Right hindlimb (tissue), 1 donor: ENCODE results near the gene DPY30.
A peak's percentile ranks its signal among the peaks of the same experiment; 100 is the strongest.
"Not testable (repeated sequence)": the region's sequence is repeated elsewhere in the genome, so short reads cannot be mapped to it uniquely, and the experiment has no call there.

Experiments
- DNase-seq: peaks from one replicate; pipeline ENCODE4 v3.0.0-alpha.2; 2018

The DPY30 gene

DNA sequence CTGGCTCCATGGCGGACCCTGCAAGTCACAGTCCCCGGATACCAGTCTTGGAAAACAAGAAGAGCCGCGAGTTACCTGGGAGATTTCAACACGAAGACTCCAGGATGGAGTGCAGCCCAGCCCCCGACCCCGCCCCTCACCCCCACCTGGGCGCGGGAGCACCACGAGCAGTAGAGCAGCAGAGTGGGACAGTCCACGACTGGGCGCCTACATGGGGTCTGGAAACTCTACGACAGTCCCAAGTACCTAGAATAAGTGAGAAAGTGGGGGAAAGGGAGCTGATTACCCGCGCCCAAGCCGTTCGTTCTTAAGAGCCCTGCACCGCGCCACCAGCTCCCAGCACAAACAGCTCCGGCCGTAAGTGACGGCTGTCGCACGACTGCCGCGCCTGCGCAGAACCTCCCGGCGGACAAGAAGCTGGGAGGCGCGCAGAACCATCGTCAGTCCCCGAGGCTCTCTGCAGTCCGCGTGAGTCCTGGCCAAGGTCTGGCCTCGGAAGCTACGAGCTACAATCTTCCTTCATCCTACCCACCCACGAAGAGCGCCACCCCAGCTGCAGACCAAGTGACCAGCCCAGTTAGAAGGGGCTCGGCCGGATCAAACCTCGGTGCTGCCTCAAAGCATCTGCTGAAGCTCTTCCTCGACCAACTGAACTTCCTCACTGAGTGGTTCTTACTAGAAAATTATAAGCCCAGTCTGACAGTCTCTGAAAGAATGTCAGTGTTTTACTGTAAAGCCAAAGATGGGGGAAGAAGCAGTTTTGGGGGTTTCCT lies at the start of gene DPY30:
DPY30 (minus strand) TSS at position 359 of the 773 bp plus-strand sequence; CDS start at position 10, 349 bp downstream.
- peak; percentile 95 for DNase-seq

- no peak for DNase-seq
These were observed 34.5 kb upstream of the DPY30 start for GRCh38 chr2:32074134-32074506.

- DNase-seq, result no peak
These were observed 27.9 kb upstream of the DPY30 start for GRCh38 chr2:32067549-32067948.

DNA sequence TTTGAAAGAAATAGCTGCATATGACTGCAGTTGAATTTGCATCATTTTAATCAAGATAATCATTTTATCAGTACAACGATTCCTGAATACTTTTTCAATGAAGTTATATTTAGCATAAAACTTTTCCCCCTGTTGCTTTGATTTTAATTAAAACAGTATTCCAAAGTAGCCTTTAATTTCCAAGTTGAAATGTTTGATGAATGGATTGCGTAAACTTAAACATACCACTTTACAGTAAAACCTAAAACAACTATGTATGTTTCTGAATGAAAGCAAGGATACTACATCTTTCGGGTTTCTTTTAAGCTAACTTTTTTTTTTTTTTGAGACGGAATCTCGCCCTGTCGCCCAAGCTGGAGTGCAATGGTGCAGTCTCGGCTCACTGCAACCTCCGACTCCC lies 25.1 kb upstream of the DPY30 start:
- no peak for DNase-seq

DNA sequence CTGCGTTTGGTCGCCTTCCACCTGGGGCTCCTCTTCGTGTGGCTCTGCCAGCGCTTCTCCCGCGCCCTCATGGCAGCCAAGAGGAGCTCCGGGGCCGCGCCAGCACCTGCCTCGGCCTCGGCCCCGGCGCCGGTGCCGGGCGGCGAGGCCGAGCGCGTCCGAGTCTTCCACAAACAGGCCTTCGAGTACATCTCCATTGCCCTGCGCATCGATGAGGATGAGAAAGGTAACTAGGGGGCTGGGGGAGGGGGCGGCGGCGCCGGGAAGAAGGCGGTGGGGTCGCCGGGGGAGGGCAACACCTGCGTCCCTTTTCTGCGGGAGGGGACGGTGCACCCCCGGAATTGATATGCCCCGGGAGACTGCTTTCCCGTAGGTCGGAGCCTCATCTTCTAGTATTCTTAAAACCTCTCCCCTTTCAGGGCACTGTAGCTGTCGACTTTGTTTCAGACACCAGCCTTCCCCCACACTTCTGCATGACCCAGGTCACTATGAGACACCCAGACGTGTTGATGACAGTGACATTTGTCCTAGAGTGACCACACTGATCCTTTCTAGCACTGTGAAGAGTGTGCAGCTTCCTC lies 24.5 kb upstream of the DPY30 start:
- no peak for DNase-seq

DNA sequence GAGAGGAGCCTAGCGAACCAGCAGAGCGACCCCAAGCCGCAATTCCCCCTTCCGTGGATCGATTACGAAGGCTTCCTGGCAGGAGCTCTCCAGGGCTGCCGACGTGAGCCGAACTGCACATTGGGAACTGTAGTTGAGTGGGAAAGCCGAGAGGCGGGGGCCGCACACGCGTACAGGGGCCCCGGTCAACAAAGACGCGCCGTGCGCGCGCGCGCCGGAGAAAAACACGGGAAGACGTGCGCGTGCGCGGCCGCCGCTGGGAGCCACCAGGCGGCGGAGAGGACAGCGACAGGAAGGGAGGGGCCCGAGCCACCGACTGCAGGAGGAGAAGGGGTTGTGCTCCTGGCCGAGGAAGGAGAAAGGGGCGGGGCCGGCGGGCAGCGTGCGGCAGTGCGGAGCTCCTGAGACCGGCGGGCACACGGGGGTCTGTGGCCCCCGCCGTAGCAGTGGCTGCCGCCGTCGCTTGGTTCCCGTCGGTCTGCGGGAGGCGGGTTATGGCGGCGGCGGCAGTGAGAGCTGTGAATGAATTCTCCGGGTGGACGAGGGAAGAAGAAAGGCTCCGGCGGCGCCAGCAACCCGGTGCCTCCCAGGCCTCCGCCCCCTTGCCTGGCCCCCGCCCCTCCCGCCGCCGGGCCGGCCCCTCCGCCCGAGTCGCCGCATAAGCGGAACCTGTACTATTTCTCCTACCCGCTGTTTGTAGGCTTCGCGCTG lies 23.9 kb upstream of the DPY30 start, which contains the start of gene SPAST:
SPAST (plus strand) TSS at position 247 of the 711 bp plus-strand sequence; CDS start at position 523, 276 bp downstream.
- peak; percentile 99 for DNase-seq

GRCh38 chr2:32061973-32062861 lies 22.6 kb upstream of the DPY30 start:
- DNase-seq, result peak; percentile 67

DNA sequence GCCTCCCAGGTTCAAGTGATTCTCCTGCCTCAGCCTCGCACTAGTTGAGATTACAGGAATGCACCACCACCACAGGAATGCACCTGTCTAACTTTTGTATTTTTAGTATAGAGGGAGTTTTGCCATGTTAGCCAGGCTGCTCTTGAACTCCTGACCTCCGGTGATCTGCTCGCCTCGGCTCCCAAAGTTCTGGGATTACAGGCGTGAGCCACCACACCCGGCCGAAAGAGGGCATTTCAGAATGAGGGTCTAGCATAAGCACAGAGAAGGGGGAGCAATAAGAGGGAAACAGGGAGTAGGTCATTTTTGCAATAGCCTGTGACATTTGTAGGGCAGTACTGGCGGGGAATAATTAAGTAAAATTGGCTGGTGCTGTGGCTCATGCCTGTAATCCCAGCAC lies 21.8 kb upstream of the DPY30 start:
- no peak for DNase-seq

DNA sequence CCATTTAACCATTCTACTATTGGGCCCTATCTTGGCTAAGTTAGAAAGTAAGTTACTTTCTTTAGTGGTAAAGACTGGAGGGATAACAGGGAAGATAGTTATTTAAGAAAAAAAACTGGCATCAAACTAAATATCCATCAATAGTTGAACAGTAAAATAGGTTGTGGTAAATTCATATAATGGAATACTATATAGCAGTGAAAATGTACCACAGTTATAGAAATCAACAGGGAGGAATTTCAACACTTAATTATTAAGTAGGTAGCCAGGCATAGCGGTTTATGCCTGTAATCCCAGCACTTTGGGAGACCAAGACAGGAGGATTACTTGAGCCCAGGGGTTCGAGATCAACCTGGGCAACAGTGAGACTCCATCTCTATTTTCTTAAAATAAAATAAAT lies 20.7 kb upstream of the DPY30 start:
- DNase-seq, result no peak

DNA sequence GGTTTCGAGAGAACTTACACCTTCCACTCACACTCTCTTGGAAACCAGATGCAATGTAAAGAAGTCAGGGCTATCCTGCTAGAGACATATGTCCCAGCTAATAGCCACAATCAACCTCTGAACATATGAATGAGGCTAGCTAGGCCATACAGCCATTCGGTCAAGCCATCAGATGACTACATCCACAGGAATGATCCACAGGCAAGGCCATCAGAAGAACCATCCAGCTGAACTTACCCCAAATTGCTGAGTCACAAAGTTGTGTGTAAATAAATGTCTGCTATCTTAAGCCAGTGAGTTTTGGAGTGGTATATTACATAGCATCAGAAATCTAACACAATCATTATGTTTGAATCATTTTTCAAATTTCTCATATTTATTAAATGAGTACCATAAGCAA lies 18.5 kb upstream of the DPY30 start:
- no peak for DNase-seq

- not testable (repeated sequence) for DNase-seq
These were observed 15.0 kb upstream of the DPY30 start for GRCh38 chr2:32054583-32054982.

DNA sequence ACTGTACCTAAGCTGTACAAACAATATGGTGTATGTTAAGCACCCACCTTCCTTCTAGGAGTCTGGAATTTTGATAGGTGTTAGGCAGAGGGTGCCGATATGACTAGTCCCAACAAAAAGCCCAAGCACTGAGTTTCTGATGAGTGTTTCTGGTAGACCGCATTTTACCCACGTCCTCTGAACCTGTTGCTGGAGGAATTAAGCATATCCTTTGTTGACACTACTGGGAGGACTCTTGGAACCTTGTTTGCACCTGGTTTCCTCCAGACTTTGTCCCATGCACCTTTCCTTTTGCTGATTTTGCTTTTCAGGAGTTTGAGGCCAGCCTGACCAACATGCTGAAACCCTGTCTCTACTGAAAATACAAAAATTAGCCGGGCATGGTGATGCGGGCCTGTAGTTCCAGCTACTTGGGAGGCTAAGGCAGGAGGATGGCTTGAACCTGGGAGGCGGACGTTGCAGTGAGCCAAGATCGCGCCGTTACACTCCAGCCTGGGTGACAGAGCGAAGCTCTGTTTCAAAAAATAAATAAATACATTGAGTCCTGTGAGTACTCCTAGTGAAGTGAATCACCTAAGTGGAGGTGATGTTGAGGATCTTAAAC lies 12.3 kb upstream of the DPY30 start:
- no peak for DNase-seq

- DNase-seq, result no peak
These were observed 4.0 kb upstream of the DPY30 start for GRCh38 chr2:32043561-32043960.

GRCh38 chr2:32034198-32034887 lies 5.3 kb downstream of the DPY30 start:
- DNase-seq, result not testable (repeated sequence)

- DNase-seq, result not testable (repeated sequence)
These were observed 20.7 kb downstream of the DPY30 start for GRCh38 chr2:32018789-32019482.

DNA sequence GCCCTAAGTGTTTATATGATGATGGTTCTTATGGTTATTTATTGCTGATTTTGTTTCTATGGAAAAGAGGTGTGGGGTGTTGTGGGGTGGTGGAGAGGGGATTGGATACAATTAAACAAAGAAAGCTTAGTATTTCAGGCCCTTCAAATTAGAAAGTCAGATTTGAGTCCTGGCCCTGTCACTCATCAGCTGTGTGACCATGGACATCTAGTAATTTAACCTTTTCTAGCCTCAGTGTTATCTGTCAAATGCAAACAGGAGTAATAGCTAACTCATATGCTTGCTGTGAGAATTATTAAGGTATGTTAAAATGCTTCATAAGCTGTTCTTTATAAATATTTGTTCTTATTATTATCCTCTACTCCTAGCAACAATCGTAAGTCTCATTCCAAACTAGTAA lies 26.7 kb downstream of the DPY30 start:
- no peak for DNase-seq

GRCh38 chr2:32011485-32011960 lies 28.1 kb downstream of the DPY30 start:
- no peak for DNase-seq

DNA sequence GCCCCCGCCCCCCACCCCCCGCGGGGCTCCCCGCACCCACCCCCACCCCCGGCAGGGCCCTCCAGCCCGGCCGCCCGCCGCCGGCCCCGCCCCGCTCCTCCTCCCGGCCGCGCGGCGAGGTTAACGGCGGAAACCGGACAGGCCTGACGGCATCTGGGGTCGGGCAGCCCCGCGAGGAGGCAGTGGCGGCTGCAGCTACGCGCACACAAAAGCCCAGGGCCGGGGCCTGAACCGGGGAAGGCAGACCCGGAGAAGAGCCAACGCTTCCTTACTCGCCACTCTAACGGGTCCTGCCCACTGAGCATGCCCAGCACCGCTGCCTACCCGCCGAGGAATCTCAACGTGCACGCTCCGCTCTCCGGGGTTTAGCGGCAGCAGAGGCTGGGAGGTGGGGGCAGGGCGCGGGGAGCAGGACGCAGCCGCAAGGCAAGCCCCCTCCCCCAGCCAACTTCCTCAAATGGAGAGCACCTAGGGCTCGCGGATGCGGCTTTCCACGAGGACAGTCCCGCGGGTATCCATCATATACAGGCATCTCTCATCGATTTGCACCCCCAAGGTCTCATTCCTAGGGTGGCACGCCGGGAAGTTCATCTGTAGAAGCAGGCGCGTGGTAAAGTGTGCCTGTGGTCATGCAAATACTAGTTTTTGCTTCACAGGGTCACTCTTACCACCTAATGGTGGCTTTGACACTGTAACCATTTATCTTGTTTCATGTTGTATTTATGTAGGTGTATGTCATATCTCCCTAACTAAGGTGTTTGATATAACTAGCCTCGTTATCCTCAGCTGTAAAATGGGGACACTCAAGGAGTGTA lies 28.7 kb downstream of the DPY30 start, which contains the start of gene MEMO1:
MEMO1 (minus strand) TSS at position 339 of the 815 bp plus-strand sequence. CDS start 761 bp downstream, outside the sequence.
- DNase-seq, result peak; percentile 96

DNA sequence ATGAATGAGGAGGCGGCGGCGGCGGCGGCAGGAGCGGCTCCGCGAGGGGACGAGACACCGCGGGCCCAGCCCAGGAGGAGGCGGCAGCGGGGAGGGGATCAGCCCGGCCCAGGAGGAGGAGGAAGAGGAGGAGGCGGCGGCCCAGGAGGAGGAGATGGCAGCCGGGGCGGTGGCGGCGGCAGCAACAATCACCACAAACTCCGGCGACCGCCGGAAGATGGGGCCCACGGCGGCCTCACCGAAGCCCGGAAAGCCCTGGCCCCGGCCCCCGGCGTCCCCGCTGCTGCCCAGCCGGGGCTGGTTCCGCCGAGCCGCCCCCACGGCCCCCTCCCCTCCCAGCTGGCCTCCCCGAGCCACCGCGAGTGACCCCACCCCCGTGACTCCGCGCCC lies 29.3 kb downstream of the DPY30 start:
- DNase-seq, result not testable (repeated sequence)
